ENCODE data around the gene IL17RD. TPM values are rescaled to one million over a fixed set of nuclear protein-coding genes. Genes with fewer than 3 reads are reported as not detected.

Gene IL17RD
- total RNA-seq, 1 donor from 2014 or later: 4.4 TPM

- intact Hi-C loops (cut with micrococcal nuclease): no loop called here
- no peak for DNase-seq
- no peak for ATAC-seq
Observed at GRCh38 chr3:57053122-57053521, 112.0 kb downstream of the IL17RD start.

GRCh38 chr3:57052662-57053061, 112.5 kb downstream of the IL17RD start:
- ATAC-seq: no peak
- no peak for DNase-seq
- intact Hi-C loops (cut with micrococcal nuclease): no loop called here

- intact Hi-C loops (cut with micrococcal nuclease): no loop called here
- ATAC-seq (no peak), DNase-seq (no peak)
Observed at GRCh38 chr3:57048728-57049127, 116.4 kb downstream of the IL17RD start.

- peak; percentile 73 for ATAC-seq
- DNase-seq: no peak
- intact Hi-C loops (cut with micrococcal nuclease): no loop called here
Observed at GRCh38 chr3:57048052-57048671, 117.0 kb downstream of the IL17RD start.

GRCh38 chr3:57046101-57046765, 118.9 kb downstream of the IL17RD start:
- no peak for DNase-seq
- no peak for ATAC-seq
- intact Hi-C loops (cut with micrococcal nuclease): no loop called here

GRCh38 chr3:57043518-57043917, 121.6 kb downstream of the IL17RD start:
- ATAC-seq (no peak), DNase-seq (no peak)
- intact Hi-C loops (cut with micrococcal nuclease): no loop called here

- intact Hi-C loops (cut with micrococcal nuclease): no loop called here
- DNase-seq: no peak
- ATAC-seq: peak; percentile 70
Observed at GRCh38 chr3:57041674-57042073, 123.5 kb downstream of the IL17RD start.

Other genes starting within 250 kb of the IL17RD start
- gene SPATA12, start 104.7 kb downstream of the IL17RD start, total RNA-seq: not detected
- 0.77 TPM for gene HESX1, start 34.6 kb upstream of the IL17RD start, total RNA-seq
- gene APPL1, start 62.4 kb upstream of the IL17RD start, total RNA-seq: 49.2 TPM
- 14.1 TPM for gene ASB14, start 127.3 kb upstream of the IL17RD start, total RNA-seq